Calu3 (cell line): ENCODE results near the gene ZNF780A. TPM values are rescaled to one million over a fixed set of nuclear protein-coding genes. Genes with fewer than 3 reads are reported as not detected.

Experiments used
- BruUV-seq: library from RNA; stranded (reverse); fragments of 400-500 nt; replicated peaks from 2 replicates; lab custom pipeline; 2021; lab: Mats Ljungman, UMichigan
- CTCF ChIA-PET: fragments of 300-600 bp; sonication (Branson Sonifier 250); formaldehyde crosslinking; loops from one replicate; lab custom pipeline; 2022; ENCODE audit warnings: antibody characterized with exemption; lab: Charles Lee
- DNase-seq: peaks from one replicate; pipeline ENCODE4 v3.0.0; 2022
- H3K27ac Mint-ChIP-seq: one replicate; pipeline ENCODE4 v1.8.0; 2022; ENCODE audit warnings: mixed read lengths; ENCODE audit not compliant: unreplicated experiment
- H3K27me3 Mint-ChIP-seq: one replicate; pipeline ENCODE4 v1.8.0; 2022; ENCODE audit warnings: mixed read lengths; ENCODE audit not compliant: unreplicated experiment
- H3K36me3 Mint-ChIP-seq: one replicate; pipeline ENCODE4 v1.8.0; 2022; ENCODE audit warnings: mild to moderate bottlenecking, moderate library complexity, mixed read lengths; ENCODE audit not compliant: insufficient read depth, unreplicated experiment
- H3K4me1 Mint-ChIP-seq: one replicate; pipeline ENCODE4 v1.8.0; 2022; ENCODE audit warnings: mild to moderate bottlenecking, low read depth, mixed read lengths; ENCODE audit not compliant: unreplicated experiment
- H3K4me3 Mint-ChIP-seq: one replicate; pipeline ENCODE4 v1.8.0; 2022; ENCODE audit warnings: mild to moderate bottlenecking, low read depth, moderate library complexity, mixed read lengths; ENCODE audit not compliant: unreplicated experiment
- H3K9me3 Mint-ChIP-seq: one replicate; pipeline ENCODE4 v1.8.0; 2022; ENCODE audit warnings: low read depth, mixed read lengths; ENCODE audit not compliant: unreplicated experiment
- intact Hi-C: fragments of 100-400 bp; cut with micrococcal nuclease; formaldehyde crosslinking; loops from one replicate; pipeline ENCODE4 v1.10.0; 2022; ENCODE audit not compliant: unreplicated experiment
- total RNA-seq: library from RNA; stranded (reverse); gene quantifications from 2 replicates; pipeline ENCODE4 v1.2.3, GENCODE V29; 2022
- TF ChIP-seq, protein P1 (sequence below): fragments of 200-600 bp; IDR thresholded peaks from one replicate; pipeline ENCODE4 v1.8.0; 2022; ENCODE audit warnings: antibody characterized with exemption; ENCODE audit not compliant: unreplicated experiment

ZNF780A gene
- total RNA-seq, 1 experiment from 2014 or later, result 32.6 TPM

DNA sequence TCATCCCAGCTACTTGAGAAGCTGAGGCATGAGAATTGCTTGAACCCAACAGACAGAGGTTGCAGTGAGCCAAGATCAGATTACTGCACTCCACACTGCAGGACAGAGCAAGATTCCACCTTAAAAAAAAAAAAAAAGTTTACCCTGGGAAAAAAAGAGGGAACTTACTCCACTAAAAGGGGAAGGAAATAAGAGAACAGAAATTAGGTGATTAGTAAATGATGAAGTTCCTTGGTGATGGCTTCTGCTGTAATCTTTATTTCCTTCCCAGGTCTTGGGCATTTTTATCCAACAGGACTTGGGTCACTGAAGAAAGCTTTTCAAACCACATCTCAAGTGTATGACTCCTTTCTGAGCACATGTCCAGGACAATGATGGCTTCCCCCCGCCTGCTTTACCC, 9.3 kb downstream of the ZNF780A start:
- TF ChIP-seq, protein P1, sequence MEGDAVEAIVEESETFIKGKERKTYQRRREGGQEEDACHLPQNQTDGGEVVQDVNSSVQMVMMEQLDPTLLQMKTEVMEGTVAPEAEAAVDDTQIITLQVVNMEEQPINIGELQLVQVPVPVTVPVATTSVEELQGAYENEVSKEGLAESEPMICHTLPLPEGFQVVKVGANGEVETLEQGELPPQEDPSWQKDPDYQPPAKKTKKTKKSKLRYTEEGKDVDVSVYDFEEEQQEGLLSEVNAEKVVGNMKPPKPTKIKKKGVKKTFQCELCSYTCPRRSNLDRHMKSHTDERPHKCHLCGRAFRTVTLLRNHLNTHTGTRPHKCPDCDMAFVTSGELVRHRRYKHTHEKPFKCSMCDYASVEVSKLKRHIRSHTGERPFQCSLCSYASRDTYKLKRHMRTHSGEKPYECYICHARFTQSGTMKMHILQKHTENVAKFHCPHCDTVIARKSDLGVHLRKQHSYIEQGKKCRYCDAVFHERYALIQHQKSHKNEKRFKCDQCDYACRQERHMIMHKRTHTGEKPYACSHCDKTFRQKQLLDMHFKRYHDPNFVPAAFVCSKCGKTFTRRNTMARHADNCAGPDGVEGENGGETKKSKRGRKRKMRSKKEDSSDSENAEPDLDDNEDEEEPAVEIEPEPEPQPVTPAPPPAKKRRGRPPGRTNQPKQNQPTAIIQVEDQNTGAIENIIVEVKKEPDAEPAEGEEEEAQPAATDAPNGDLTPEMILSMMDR, result no peak
- peaks cover 49% of the 10 kb centered on the region for H3K36me3 Mint-ChIP-seq
- H3K4me3 Mint-ChIP-seq, result no peak overlapping the region
- H3K27ac Mint-ChIP-seq, result no peak overlapping the region
- BruUV-seq, result no TSS peak
- peaks cover 23% of the 10 kb centered on the region for H3K9me3 Mint-ChIP-seq
- CTCF ChIA-PET, result no interaction called here
- DNase-seq, result no peak
- no peaks in the 10 kb centered on the region for H3K27me3 Mint-ChIP-seq
- H3K4me1 Mint-ChIP-seq, result peaks cover 7% of the 10 kb centered on the region
- intact Hi-C loops, result loop anchor here (1.0 kb wide), 1 partner anchor 14 kb away; no protein-coding TSS in a partner anchor

- Mint-ChIP-seq H3K27ac (no peak overlapping the region), H3K4me1 (peaks cover 7% of the 10 kb centered on the region), H3K4me3 (no peak overlapping the region), H3K9me3 (peaks cover 23% of the 10 kb centered on the region), H3K27me3 (no peaks in the 10 kb centered on the region), H3K36me3 (peaks cover 59% of the 10 kb centered on the region)
- TF ChIP-seq, protein P1, result no peak
- CTCF ChIA-PET, result interaction anchor here (0.6 to 2.1 kb wide), 2 partner anchors 10 to 577 kb away, joined by 3 to 5 read pairs; partner anchors contain the start of gene ZNF780A
- DNase-seq, result no peak
- intact Hi-C loops, result no loop called here
- no TSS peak for BruUV-seq
Observed at GRCh38 chr19:40080289-40080688, 10.5 kb downstream of the ZNF780A start.

DNA sequence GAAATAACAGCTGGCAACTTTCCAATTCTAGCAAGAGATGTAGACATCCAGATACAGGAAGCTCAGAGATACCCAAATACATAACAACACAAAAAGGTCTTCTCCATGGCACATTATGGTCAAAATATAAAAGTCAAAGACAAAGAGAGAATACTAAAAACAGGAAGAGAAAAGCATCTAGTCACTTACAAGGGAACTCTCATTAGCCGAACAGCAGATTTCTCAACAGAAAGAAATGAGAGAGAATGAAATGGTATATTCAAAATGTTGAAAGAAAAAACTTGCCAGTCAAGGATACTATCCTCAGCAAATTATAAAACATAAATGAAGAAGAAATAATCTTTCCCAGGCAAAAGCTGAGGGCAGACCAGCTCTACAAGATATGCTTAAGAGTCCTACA, 12.4 kb downstream of the ZNF780A start:
- CTCF ChIA-PET, result interaction anchor here (2.1 kb wide), 1 partner anchor 12 kb away, joined by 5 read pairs; the partner anchor contains the start of gene ZNF780A
- intact Hi-C loops, result no loop called here

DNA sequence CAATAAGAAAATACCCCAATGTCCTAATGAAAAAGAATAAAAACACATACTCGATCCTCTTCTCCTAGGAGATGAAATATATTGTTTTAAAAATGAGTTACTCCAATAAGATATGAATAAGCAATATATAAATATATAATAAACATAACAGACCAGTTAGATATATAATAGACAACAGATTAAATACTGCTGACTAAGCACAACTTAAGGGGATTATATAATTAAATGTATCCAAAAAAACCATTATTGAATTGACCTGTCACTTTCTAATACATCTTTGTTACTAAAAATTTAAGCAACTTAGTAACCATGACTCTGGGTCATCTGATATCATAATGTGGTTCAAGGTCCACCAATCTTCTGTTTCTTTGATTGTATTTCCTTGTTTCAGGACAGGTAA, 20.7 kb downstream of the ZNF780A start:
- H3K36me3 Mint-ChIP-seq, result peaks cover 15% of the 10 kb centered on the region
- CTCF ChIA-PET, result no interaction called here
- intact Hi-C loops, result no loop called here

More for the DNA sequence above, 12.4 kb downstream of the ZNF780A start:
- H3K9me3 Mint-ChIP-seq, result peaks cover 23% of the 10 kb centered on the region
- BruUV-seq, result no TSS peak
- H3K27me3 Mint-ChIP-seq, result no peaks in the 10 kb centered on the region
- no peak overlapping the region for H3K4me3 Mint-ChIP-seq
- H3K36me3 Mint-ChIP-seq, result peaks cover 57% of the 10 kb centered on the region
- H3K27ac Mint-ChIP-seq, result no peak overlapping the region
- DNase-seq, result no peak
- TF ChIP-seq, protein P1, result no peak
- no peaks in the 10 kb centered on the region for H3K4me1 Mint-ChIP-seq

More for the DNA sequence above, 20.7 kb downstream of the ZNF780A start:
- DNase-seq, result no peak
- TF ChIP-seq, protein P1, result no peak
- no peak overlapping the region for H3K4me3 Mint-ChIP-seq
- H3K9me3 Mint-ChIP-seq, result peaks cover 18% of the 10 kb centered on the region
- no peak overlapping the region for H3K27ac Mint-ChIP-seq
- H3K4me1 Mint-ChIP-seq, result no peaks in the 10 kb centered on the region
- no peaks in the 10 kb centered on the region for H3K27me3 Mint-ChIP-seq
- BruUV-seq, result no TSS peak
